Epithelial cell of proximal tubule (primary cell): Measurements from ENCODE around the gene ARMCX5. TPM values are rescaled to one million over a fixed set of nuclear protein-coding genes. Genes with fewer than 3 reads are reported as not detected.

Source experiments
- DNase-seq: peaks from one replicate; pipeline ENCODE4 v3.0.0-alpha.2; 2011; ENCODE audit warnings: low read depth
- H3K4me3 ChIP-seq: 2 replicates; pipeline ENCODE4 v1.5.1; 2011; ENCODE audit warnings: low read depth, mild to moderate bottlenecking, low read length
- total RNA-seq: library from RNA; depleted of rRNA; stranded (reverse); fragments of >200 nt; gene quantifications from 2 replicates; pipeline ENCODE4 v1.2.3, GENCODE V29; 2015
- TF ChIP-seq, protein P1 (sequence below): conservative IDR thresholded peaks from 2 replicates; pipeline ENCODE4 v1.5.1; 2012; ENCODE audit warnings: low read depth, mild to moderate bottlenecking, low read length

The ARMCX5 gene
- total RNA-seq, 1 donor from 2014 or later, result 6.1 TPM

DNA sequence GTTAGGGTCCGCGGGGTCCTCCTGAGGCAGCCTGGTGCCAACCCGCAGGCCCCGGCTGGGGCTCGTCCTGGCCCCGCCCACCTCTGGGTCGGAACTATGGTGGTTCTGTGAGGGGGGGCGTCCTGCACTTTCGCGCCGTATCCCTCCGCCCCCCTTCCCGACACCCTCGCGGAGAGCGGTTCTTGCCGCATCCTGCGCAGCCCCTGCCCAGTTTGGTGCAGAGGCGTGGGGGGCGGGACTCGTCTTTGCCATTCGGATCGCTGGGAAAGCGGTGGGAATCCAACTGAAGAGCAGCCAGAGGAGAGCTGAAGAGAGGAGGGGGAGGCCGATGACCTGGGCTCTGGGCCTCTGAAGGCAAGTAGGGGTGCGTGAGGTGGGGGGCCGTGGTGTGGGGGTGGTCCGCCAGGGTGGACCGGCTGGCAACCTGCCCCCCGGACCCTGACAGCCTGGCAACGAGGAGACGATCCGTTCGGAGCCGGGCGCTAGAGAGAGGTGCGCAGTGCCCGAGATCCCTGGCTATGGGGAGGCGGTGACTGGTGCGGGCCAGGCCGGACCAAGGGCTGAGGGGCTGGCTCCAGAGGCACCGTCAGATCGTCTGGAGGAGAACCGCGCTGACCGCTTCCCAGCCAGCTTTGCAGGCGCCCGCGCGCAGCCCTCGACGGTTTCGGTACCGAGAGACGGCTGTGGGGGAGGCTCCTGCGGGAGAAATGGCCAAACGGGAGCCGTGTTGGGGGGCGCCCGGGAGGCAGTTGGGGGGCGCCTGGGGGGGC is 52.1 kb downstream of the ARMCX5 start, which contains the start of gene GPRASP1:
Gene GPRASP1 (plus strand): TSS at position 242 of the 770 bp plus-strand sequence. CDS start 2,431 bp downstream, outside the sequence.
- DNase-seq, result no peak
- TF ChIP-seq, protein P1, sequence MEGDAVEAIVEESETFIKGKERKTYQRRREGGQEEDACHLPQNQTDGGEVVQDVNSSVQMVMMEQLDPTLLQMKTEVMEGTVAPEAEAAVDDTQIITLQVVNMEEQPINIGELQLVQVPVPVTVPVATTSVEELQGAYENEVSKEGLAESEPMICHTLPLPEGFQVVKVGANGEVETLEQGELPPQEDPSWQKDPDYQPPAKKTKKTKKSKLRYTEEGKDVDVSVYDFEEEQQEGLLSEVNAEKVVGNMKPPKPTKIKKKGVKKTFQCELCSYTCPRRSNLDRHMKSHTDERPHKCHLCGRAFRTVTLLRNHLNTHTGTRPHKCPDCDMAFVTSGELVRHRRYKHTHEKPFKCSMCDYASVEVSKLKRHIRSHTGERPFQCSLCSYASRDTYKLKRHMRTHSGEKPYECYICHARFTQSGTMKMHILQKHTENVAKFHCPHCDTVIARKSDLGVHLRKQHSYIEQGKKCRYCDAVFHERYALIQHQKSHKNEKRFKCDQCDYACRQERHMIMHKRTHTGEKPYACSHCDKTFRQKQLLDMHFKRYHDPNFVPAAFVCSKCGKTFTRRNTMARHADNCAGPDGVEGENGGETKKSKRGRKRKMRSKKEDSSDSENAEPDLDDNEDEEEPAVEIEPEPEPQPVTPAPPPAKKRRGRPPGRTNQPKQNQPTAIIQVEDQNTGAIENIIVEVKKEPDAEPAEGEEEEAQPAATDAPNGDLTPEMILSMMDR, result no peak
- peak within 1 kb of the TSS; percentile 53 for H3K4me3 ChIP-seq

DNA sequence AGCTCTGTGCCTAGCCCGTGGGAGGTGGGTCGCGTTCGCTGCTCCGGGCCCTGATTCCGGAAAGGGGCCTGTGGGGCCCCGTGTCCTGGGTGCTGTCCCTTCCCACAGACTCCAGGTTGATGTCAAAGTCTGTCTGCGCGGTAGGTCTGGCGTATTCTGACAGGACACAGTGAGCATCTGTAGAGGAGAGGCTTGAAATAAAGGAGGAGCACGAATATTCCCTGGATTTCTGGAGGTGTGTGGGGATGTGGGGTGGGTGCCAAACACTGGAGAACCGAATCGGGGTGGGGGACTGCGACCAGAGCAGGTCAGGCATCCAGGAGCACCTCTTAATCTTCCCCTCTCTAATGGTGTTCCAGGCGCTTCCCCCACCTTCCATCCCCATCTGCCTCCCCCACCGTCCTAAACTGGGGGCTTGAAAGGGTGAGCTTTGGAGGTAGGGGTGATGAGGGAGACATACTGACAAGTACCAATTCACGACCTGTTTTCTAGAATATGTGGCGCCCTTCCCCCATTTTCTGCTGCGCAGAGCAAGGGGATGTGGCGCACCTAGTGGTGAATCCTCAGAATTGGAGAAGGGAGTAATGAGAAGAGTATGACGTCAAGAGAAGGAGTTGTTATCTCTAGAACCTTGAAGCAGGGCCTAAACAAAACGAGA is 52.8 kb downstream of the ARMCX5 start:
- DNase-seq, result no peak
- TF ChIP-seq, protein P1, result peak; percentile 58
- peak overlapping the region; percentile 53 for H3K4me3 ChIP-seq

Other genes with a start within 250 kb of the ARMCX5 start
- not detected in 2 replicates for gene NXF2B, start 159.5 kb upstream of the ARMCX5 start, total RNA-seq
- 0.12 TPM in 1 of 2 replicates, not detected in the other for gene TCP11X2, start 127.7 kb upstream of the ARMCX5 start, total RNA-seq
- 26.6 and 62.6 TPM in 2 replicates for gene TMSB15A, start 82.8 kb upstream of the ARMCX5 start, total RNA-seq
- 0.29 and 0.98 TPM in 2 replicates for gene GPRASP1, start 52.0 kb downstream of the ARMCX5 start, total RNA-seq
- 5.9 and 6.8 TPM in 2 replicates for gene GPRASP2, start 112.9 kb downstream of the ARMCX5 start, total RNA-seq
- 1.5 and 2.0 TPM in 2 replicates for gene GPRASP3, start 121.2 kb downstream of the ARMCX5 start, total RNA-seq